AG09309 (cell line): ENCODE results near the gene ZMPSTE24.

Source experiments
- DNase-seq: peaks from one replicate; pipeline ENCODE4 v3.0.0-alpha.2; 2010; ENCODE audit warnings: low read depth
- H3K4me3 ChIP-seq: 2 replicates; pipeline ENCODE4 v1.5.1; 2011; ENCODE audit warnings: mild to moderate bottlenecking, low read depth, low read length, moderate library complexity; ENCODE audit not compliant: control insufficient read depth
- CTCF ChIP-seq: IDR thresholded peaks from 2 replicates; pipeline ENCODE4 v1.5.1; 2011; ENCODE audit warnings: mild to moderate bottlenecking, low read depth, low read length, inconsistent platforms; ENCODE audit not compliant: insufficient read depth, control insufficient read depth; ENCODE audit errors: missing control alignments

Gene ZMPSTE24

GRCh38 chr1:40305871-40306270, 47.8 kb downstream of the ZMPSTE24 start:
- H3K4me3 ChIP-seq, result no peak overlapping the region
- DNase-seq, result no peak
- TF ChIP-seq CTCF, result no peak

GRCh38 chr1:40306296-40306695, 48.3 kb downstream of the ZMPSTE24 start:
- TF ChIP-seq CTCF, result no peak
- DNase-seq, result no peak
- no peak overlapping the region for H3K4me3 ChIP-seq

GRCh38 chr1:40307186-40307585, 49.1 kb downstream of the ZMPSTE24 start:
- H3K4me3 ChIP-seq, result no peak overlapping the region
- no peak for DNase-seq
- no peak for TF ChIP-seq CTCF

- H3K4me3 ChIP-seq, result no peak overlapping the region
- no peak for TF ChIP-seq CTCF
- DNase-seq, result no peak
Measured at GRCh38 chr1:40308036-40308727, 50.1 kb downstream of the ZMPSTE24 start.

GRCh38 chr1:40309374-40310128, 51.5 kb downstream of the ZMPSTE24 start:
- no peak for DNase-seq
- no peak overlapping the region for H3K4me3 ChIP-seq
- TF ChIP-seq CTCF, result no peak

GRCh38 chr1:40310129-40310461, 52.1 kb downstream of the ZMPSTE24 start:
- no peak for TF ChIP-seq CTCF
- DNase-seq, result no peak
- no peak overlapping the region for H3K4me3 ChIP-seq
